ENCODE results near the gene S100A10.

Gene S100A10

DNA sequence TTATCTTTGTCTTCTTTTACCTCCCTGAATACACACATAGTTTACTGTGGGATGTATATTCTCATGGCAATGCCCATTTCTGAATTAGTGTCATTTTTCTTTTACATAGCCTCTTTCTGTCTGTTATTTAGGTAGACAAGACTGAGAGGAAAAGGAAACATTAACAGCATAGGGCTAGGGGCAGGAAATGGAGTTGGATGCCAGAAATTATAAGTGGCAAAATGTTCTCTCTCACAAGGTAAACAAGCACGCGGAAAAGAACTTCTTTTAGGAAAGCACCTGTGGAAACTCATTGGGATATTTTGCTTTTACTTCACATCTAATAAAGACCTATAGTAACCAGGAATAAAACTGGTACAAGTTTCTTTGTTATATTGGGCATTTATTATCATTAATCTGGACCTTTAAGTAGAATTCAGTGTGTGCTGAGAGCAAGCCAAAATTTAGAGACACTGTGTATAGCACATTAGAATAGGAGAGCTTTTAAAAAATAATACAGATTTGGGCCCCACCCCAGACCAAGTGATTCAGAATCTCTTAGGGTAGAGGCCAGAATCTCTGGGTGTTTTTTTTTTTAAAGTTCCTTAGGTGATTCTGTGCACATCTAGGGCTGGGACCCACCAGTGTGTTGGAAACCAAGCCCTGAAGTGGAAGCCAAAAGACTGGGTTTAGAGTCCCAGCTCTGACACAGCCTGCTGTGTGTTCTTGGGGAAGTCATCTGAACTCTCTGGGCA lies 32.7 kb downstream of the S100A10 start:
- no peak for DNase-seq

DNA sequence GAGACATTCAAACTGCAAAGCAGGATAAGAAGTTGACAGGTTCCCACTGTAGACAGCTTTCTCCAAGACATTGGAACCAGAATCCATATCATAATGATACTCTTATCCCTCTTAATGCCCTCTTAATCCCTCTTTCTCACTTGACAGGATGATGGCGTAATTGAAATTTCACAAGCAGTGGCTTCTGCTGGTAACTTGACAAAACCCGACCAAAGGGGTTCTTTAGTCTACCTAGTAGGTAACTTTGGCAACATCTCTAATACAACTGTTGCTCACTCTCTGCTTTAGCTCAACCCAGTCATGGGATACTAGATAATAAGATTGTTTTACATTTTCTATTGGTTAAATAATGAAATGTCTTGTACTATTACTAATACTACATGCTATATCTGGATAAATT lies 34.7 kb downstream of the S100A10 start:
- DNase-seq, result no peak

- no peak for DNase-seq
These were observed 36.6 kb downstream of the S100A10 start for GRCh38 chr1:151956957-151957497.

- DNase-seq, result no peak
These were observed 40.1 kb downstream of the S100A10 start for GRCh38 chr1:151953409-151954094.

- DNase-seq, result no peak
These were observed 40.8 kb downstream of the S100A10 start for GRCh38 chr1:151952811-151953210.

DNA sequence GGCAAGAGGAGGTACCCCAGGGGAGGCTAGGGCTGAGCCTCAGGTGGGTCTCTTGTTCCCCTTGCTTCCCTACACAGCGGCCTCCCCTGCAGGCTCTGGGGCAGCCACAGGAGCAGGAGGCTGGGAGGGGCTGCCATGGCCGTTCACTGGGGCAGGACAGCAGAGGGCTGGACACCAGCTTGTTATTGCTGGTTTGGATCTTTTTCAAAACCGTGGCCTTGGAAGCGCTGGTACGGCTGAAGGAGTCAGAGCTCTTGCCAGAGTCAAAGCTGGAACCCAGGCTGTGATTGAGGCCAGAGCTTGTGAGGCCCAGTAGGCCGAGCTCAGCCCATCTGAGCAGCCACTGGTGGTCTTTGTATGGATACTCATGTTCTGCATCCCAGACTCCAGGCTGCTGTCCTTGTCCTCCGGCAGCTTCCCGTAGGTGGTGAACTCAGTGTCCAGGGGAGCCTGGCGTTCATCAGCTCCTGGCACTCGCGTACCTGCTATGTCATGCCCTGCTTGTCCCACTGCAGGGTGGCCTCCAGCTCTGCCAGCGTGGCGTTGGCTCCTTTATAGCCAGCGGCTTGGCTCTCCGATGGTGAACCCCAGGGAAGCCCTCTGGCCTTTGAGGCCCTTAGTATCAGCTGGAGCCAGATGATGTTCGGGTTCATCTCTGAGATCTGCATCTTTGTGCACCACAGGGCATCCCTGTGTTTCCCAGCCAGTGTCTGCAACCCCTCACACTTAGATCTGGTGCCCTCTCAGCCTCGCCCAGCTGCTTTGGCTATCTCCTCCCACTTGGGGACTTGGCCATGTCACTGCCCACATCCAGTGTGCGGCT lies 44.1 kb downstream of the S100A10 start:
- DNase-seq, result no peak

GRCh38 chr1:151948506-151948905 lies 45.2 kb downstream of the S100A10 start:
- no peak for DNase-seq

DNA sequence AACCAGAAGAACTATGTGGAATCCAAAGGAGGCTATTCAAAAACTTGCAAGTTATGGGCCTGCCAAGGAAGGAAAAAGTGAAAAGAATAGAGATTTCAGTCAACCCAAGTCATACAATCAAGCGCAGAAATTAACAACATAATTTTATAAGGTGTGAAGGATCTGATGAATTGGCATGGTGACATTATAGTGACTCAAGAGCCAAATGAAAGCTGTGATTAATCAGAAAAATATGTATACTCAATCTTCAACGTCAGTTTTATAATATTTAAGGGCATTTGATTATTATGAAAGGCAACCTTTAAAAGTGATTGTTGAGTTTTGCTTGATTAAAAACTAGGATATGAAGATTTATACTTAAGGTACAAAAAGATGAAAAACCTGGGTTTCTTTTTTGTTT lies 46.5 kb downstream of the S100A10 start:
- DNase-seq, result no peak

DNA sequence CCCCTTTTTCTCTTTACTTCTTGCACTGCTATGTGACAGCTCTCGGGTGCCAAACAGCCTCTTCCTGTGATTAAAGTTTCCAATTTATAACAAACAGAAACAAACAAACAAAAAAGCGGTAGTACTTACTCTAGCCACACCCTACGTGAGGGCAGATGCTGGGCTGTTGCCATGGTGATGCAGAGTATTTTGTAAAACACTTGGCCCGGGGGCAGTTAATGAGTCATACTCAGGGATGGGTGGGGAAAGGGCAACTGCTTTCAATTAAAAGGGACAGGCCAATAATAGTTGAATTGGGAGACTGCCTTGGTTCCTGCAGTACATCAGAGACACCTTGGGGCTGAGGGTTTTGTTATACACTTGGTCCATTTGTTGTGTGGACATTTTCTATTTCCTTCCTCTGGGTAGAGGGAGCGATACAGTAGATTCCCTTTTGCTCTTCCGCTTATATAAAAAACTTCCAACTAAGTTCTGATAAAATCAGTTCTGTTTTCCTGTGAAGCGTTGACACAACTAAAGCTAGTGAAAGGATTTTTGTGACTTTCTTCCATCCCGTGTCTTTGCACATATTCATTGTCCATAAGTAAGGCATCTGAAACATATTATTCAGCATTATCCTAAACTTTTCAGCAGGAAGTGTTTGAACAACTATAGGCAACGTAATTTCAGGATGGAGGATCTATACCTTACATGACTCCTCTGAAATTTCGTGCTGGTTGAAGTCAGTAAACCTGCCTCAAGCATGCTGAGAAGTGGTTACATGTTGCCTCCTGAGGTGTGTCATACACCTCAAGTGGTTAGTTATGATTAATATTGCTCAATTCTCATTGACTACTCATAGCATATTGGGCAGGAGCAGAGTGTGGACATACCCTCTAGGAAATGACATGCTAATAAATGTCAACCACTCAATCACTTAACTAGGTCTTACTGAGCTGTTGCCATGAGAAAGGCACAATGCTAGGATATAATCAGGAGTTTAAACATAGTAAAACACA lies 47.6 kb downstream of the S100A10 start:
- peak; percentile 72 for DNase-seq

DNA sequence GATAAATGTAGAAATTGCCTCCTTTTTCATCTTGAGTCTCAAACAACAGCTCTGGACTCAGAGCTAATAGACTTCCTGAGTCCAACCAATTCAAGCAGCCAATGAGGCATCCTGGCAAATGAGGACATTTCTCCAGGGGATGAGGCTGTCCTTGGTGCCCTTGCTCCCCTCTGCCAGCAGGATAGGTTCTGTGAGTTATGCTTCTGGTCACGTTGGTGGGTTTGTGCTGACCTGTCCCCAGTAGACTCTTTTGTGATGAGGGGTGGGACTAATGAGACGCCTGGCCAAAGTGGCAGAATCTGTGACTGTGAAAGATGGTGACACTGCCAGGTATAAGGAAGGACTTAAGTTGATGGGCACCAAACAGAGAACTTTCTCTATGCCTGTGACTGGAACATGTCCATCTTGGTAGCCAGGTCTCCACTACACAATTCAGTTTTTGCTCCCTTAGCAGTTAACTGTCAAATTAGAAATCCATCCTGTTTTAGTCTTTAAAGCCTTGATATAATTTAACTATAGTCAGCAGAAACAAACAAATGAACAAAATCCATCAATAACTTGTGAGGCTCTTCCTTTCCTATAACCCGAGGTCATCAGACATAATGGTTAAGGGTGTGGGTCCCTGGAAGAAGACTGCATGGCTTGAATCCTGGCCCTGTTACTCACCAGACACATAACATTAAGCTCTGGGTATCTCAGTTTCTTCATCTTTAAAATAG lies 48.6 kb downstream of the S100A10 start:
- DNase-seq, result no peak

- DNase-seq, result no peak
These were observed 49.4 kb downstream of the S100A10 start for GRCh38 chr1:151944126-151944856.

GRCh38 chr1:151943591-151943990 lies 50.1 kb downstream of the S100A10 start:
- no peak for DNase-seq

DNA sequence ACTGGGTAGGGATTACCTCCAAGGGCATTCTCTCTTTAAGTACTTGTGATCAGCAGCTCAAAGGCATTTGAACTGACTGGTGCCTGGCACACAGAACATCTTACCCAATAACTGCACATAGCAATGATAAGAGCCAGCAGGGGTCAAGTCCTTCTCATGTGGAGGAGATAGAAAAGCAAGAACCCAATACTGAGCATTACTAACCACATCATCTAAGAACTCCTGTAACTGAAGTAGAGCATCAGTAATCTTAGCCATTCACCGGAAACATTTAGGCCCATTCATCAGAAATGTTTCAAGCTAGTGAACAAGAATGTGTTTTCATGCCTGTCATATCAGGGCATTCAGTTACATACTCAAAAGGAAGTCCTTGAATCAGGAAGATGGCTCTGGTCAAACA lies 50.8 kb downstream of the S100A10 start:
- DNase-seq, result no peak

DNA sequence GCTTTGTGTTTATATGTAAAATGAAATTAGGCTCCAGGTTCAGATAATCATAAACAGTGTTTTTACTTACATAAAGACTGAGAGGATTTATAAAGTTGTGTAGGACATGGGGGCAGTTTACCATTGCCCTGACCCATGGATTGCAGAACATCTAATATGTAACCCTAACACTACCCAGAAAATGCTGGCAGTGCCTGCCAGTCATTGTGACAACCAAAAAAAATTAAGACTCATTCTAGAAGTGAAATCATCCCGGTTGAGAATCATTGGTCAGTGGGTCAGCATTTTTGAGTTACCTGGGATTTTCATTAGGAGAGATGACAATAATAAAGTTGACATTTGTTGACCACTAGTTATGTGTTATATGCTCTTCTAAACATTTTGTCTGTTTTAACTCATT lies 53.1 kb downstream of the S100A10 start:
- DNase-seq, result no peak

GRCh38 chr1:151939779-151940178 lies 53.9 kb downstream of the S100A10 start:
- no peak for DNase-seq

- no peak for DNase-seq
These were observed 54.5 kb downstream of the S100A10 start for GRCh38 chr1:151939141-151939540.

GRCh38 chr1:151936653-151937052 lies 57.0 kb downstream of the S100A10 start:
- DNase-seq, result no peak

- DNase-seq, result no peak
These were observed 57.6 kb downstream of the S100A10 start for GRCh38 chr1:151935894-151936602.

DNA sequence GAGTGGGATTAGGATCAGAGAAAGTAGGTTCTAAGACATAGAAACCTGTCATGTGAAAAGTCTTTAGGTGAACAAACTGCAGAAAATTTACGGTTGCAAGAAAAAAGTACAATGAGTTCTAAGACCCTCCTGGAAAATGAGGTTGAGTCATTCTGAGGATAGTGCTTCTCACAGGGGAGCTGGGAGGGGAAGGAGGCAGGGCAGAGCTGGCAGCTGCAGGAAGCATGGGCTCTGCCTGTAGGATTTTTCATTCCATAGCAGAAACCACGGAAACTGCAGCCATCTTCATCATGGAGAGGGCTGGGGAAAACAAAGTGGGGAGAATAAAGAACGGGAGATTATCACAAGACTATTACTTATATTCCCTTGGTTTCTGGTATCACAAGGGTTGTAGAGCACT lies 58.5 kb downstream of the S100A10 start:
- no peak for DNase-seq

GRCh38 chr1:151934048-151934493 lies 59.6 kb downstream of the S100A10 start:
- DNase-seq, result peak; percentile 53

All from DMS79 treated with DMSO at 0.1 percent for 48 hours (cell line).